ENCODE data around the gene MOCOS. TPM values are rescaled to one million over a fixed set of nuclear protein-coding genes. Genes with fewer than 3 reads are reported as not detected.

MOCOS gene
- total and polyA plus RNA-seq, 2 of the 8 experiments (the other 6 are each of a cell fraction or from before 2014, with no cell fraction given), result 4.7 to 5.8 TPM

GRCh38 chr18:36262971-36263370 lies 75.7 kb downstream of the MOCOS start:
- CTCF ChIA-PET (ENCODE audit: partially characterized antibody), result interaction anchor here (0.9 to 1.2 kb wide), 3 partner anchors 18 to 175 kb away, joined by 3 read pairs; no protein-coding TSS in a partner anchor
- WGBS, 2 experiments (ENCODE audit: extremely low coverage in 1 of 2, insufficient coverage in 1 of 2, insufficient read length in 1 of 2, insufficient replicate concordance in 2 of 2, low coverage in 1 of 2, low lambda C conversion rate in 2 of 2, missing lambda C conversion rate in 1 of 2), result 86% methylated on average over 1 of the region's 1 CpG; no CpG with 5 or more reads in 1 of the 2 experiments
- Histone ChIP-seq H3K27me3 (replicated peaks in 1 of 4; ENCODE audit: control insufficient read depth in 3 of 4, extremely low read depth in 1 of 4, insufficient read depth in 3 of 4, low read length in 3 of 4) (no peaks in the 10 kb centered on the region), H3K36me3 (ENCODE audit: control insufficient read depth in 2 of 4, insufficient read depth in 4 of 4, low read length in 3 of 4) (no peaks in the 10 kb centered on the region; a peak in 1 of 8 replicates), H3K79me1 (ENCODE audit: low read depth, low read length) (no peaks in the 10 kb centered on the region), H4K8ac (ENCODE audit: extremely low read depth, insufficient read depth, low read length) (no peak overlapping the region), H3K4me2 (ENCODE audit: insufficient read depth in 1 of 2, low read depth in 2 of 2, low read length in 2 of 2) (no peak overlapping the region), H3K14ac (ENCODE audit: insufficient read length) (no peak overlapping the region), H3K9ac (replicated peaks in 1 of 4; ENCODE audit: extremely low read depth in 1 of 4, low read depth in 3 of 4, low read length in 3 of 4) (no peak overlapping the region), H3K56ac (replicated peaks; ENCODE audit: insufficient read length, low read depth, low read length) (no peak overlapping the region), H3K79me2 (ENCODE audit: control insufficient read depth in 1 of 2, insufficient read depth in 2 of 2, low read length in 2 of 2) (no peaks in the 10 kb centered on the region), H3K9me3 (ENCODE audit: insufficient read depth in 2 of 2, low read depth in 1 of 2, low read length in 1 of 2) (no peaks in the 10 kb centered on the region), H2BK12ac (ENCODE audit: low read depth, low read length) (no peak overlapping the region), H3K4me1 (replicated peaks in 1 of 4; ENCODE audit: control insufficient read depth in 3 of 4, insufficient read depth in 4 of 4, low read length in 3 of 4) (no peaks in the 10 kb centered on the region; a peak in 1 of 7 replicates), H4K5ac (ENCODE audit: insufficient read length, low read depth, low read length) (no peak overlapping the region), H3K4ac (replicated peaks; ENCODE audit: insufficient read length, low read depth, low read length) (no peak overlapping the region), H3K23ac (ENCODE audit: insufficient read length) (no peak overlapping the region), H3K27ac (ENCODE audit: low read depth, low read length) (no peak overlapping the region), H3K4me3 (ENCODE audit: extremely low read depth in 1 of 4, insufficient read depth in 2 of 4, low read depth in 3 of 4, low read length in 4 of 4) (no peak overlapping the region), H2BK120ac (replicated peaks; ENCODE audit: low read depth, low read length) (no peak overlapping the region), H3K18ac (ENCODE audit: extremely low read depth, low read length) (no peak overlapping the region), H2AFZ (ENCODE audit: low read length) (no peak overlapping the region), H2AK5ac (ENCODE audit: low read depth, low read length) (no peak overlapping the region), H4K20me1 (replicated peaks in 1 of 2; ENCODE audit: control insufficient read depth in 1 of 2, insufficient read depth in 2 of 2, low read length in 2 of 2) (no peaks in the 10 kb centered on the region), H2BK15ac (ENCODE audit: low read length) (no peak overlapping the region), H2BK5ac (ENCODE audit: low read depth, low read length) (no peak overlapping the region), H4K91ac (replicated peaks; ENCODE audit: insufficient read length, low read length) (no peak overlapping the region), H3K23me2 (ENCODE audit: low read depth, low read length) (no peaks in the 10 kb centered on the region; the same call in 1 of the 2 replicates), H2BK20ac (ENCODE audit: low read length) (no peak overlapping the region)
- FAIRE-seq (no peak), DNase-seq (ENCODE audit: low read depth in 1 of 2, low spot score in 2 of 2) (no peak)
- POLR2A ChIA-PET (ENCODE audit: partially characterized antibody), result no interaction called here
- TF ChIP-seq JUND (IDR thresholded peaks at IDR 0.05; ENCODE audit: low read length), result no peak
- no peak for TF ChIP-seq RAD21 (IDR thresholded peaks at IDR 0.05 in 1 of 2, conservative IDR thresholded peaks at IDR 0.05 in 1 of 2; ENCODE audit: low read depth in 2 of 2, low read length in 2 of 2)
- TF ChIP-seq ZNF274 (IDR thresholded peaks at IDR 0.05; ENCODE audit: borderline replicate concordance, extremely low read depth, low read length), result no peak
- no peak for TF ChIP-seq EZH2 (IDR thresholded peaks at IDR 0.05; ENCODE audit: low read depth, low read length, severe bottlenecking)
- no peak for TF ChIP-seq EGR1 (IDR thresholded peaks at IDR 0.05; ENCODE audit: borderline replicate concordance, low read depth, low read length)
- no peak for TF ChIP-seq SIN3A (conservative IDR thresholded peaks at IDR 0.05 in 1 of 2, IDR thresholded peaks at IDR 0.05 in 1 of 2; ENCODE audit: low read depth in 1 of 2, low read length in 2 of 2)
- TF ChIP-seq SRF (IDR thresholded peaks at IDR 0.05; ENCODE audit: low read depth, low read length), result no peak
- no peak for TF ChIP-seq CEBPB (IDR thresholded peaks at IDR 0.05; ENCODE audit: low read depth, low read length)
- no peak for TF ChIP-seq HDAC2 (IDR thresholded peaks at IDR 0.05; ENCODE audit: borderline replicate concordance in 1 of 2, low read depth in 2 of 2, low read length in 2 of 2)
- TF ChIP-seq TBP (IDR thresholded peaks at IDR 0.05; ENCODE audit: low read depth, low read length), result no peak
- no peak for TF ChIP-seq FOSL1 (IDR thresholded peaks at IDR 0.05; ENCODE audit: insufficient read depth, low read depth, low read length)
- TF ChIP-seq ATF3 (IDR thresholded peaks at IDR 0.05; ENCODE audit: insufficient read depth, low read depth, low read length), result no peak
- no peak for TF ChIP-seq KDM5A (IDR thresholded peaks at IDR 0.05; ENCODE audit: low read length)
- no peak for TF ChIP-seq SP4 (IDR thresholded peaks at IDR 0.05; ENCODE audit: low read length)

Data from H1 (cell line).